IMR-90 (cell line): ENCODE measurements around the gene GOLGA8S. TPM values are rescaled to one million over a fixed set of nuclear protein-coding genes. Genes with fewer than 3 reads are reported as not detected.

Experiments used
- ATAC-seq: fragments of 200-7000 bp; cut with Tn5 transposase; 2 replicates; pipeline ENCODE4 v1.9.1; 2020; ENCODE audit warnings: low read depth, mild to moderate bottlenecking, moderate library complexity
- BruUV-seq: library from RNA; stranded (reverse); fragments of 400-500 nt; replicated peaks from 2 replicates; lab custom pipeline; 2021; lab: Mats Ljungman, UMichigan
- CTCF ChIA-PET: fragments of 300-600 bp; formaldehyde crosslinking; extraction: SDS; loops from one replicate; lab custom pipeline; 2021; ENCODE audit warnings: antibody characterized with exemption; lab: Yijun Ruan, JAX
- POLR2A ChIA-PET: fragments of 300-600 bp; sonication (Branson Sonifier 250); formaldehyde crosslinking; loops from one replicate; lab custom pipeline; 2022; ENCODE audit warnings: antibody characterized with exemption; ENCODE audit not compliant: unreplicated experiment; lab: Charles Lee
- DNase-seq: peaks from one replicate; pipeline ENCODE4 v3.0.0; 2013
- H2AFZ ChIP-seq: replicated peaks from 2 replicates; pipeline ENCODE3; 2013; ENCODE audit warnings: low read length, mild to moderate bottlenecking; ENCODE audit not compliant: poor library complexity
- H2AK5ac ChIP-seq: 2 replicates; pipeline ENCODE4 v1.6.1; 2013; ENCODE audit warnings: low read depth, low read length, inconsistent platforms
- H2AK9ac ChIP-seq: replicated peaks from 2 replicates; pipeline ENCODE3; 2013; ENCODE audit warnings: mild to moderate bottlenecking, low read depth, low read length, moderate library complexity; ENCODE audit not compliant: poor library complexity
- H2BK120ac ChIP-seq: 2 replicates; pipeline ENCODE4 v1.6.1; 2013; ENCODE audit warnings: low read depth, low read length, inconsistent platforms
- H2BK15ac ChIP-seq: 3 replicates; pipeline ENCODE4 v1.6.1; 2013; ENCODE audit warnings: low read depth, low read length, inconsistent platforms
- H2BK20ac ChIP-seq: 2 replicates; pipeline ENCODE4 v1.6.1; 2013; ENCODE audit warnings: low read depth, mild to moderate bottlenecking, inconsistent platforms, low read length, moderate library complexity
- H2BK5ac ChIP-seq: 2 replicates; pipeline ENCODE4 v1.6.1; 2013; ENCODE audit warnings: mild to moderate bottlenecking, low read depth, low read length, inconsistent platforms; ENCODE audit not compliant: poor library complexity, severe bottlenecking
- H3K14ac ChIP-seq: replicated peaks from 2 replicates; pipeline ENCODE4 v1.6.1; 2013; ENCODE audit warnings: low read depth, low read length, inconsistent platforms
- H3K18ac ChIP-seq: 2 replicates; pipeline ENCODE4 v1.6.1; 2013; ENCODE audit warnings: low read depth, low read length, control low read depth
- H3K23ac ChIP-seq: 2 replicates; pipeline ENCODE4 v1.6.1; 2013; ENCODE audit warnings: low read depth, low read length, inconsistent platforms
- H3K27ac ChIP-seq: 2 replicates; pipeline ENCODE4 v1.5.1; 2013; ENCODE audit warnings: mild to moderate bottlenecking, control low read depth, low read length; ENCODE audit not compliant: insufficient read depth
- H3K27me3 ChIP-seq: 2 replicates; pipeline ENCODE4 v1.6.1; 2013; ENCODE audit warnings: low read length; ENCODE audit not compliant: control insufficient read depth, insufficient read depth
- H3K36me3 ChIP-seq: 2 replicates; pipeline ENCODE4 v1.6.1; 2013; ENCODE audit warnings: low read length, mixed read lengths; ENCODE audit not compliant: control insufficient read depth, insufficient read depth
- H3K4ac ChIP-seq: 2 replicates; pipeline ENCODE4 v1.6.1; 2013; ENCODE audit warnings: low read depth, low read length, inconsistent platforms
- H3K4me1 ChIP-seq: 2 replicates; pipeline ENCODE4 v1.6.1; 2013; ENCODE audit warnings: low read length, mixed read lengths; ENCODE audit not compliant: control insufficient read depth, insufficient read depth
- H3K4me2 ChIP-seq: 2 replicates; pipeline ENCODE4 v1.6.1; 2013; ENCODE audit warnings: low read depth, mild to moderate bottlenecking, control low read depth, low read length, moderate library complexity
- H3K4me3 ChIP-seq: 2 replicates; pipeline ENCODE4 v1.5.1; 2013; ENCODE audit warnings: low read depth, mild to moderate bottlenecking, control low read depth, low read length, moderate library complexity; ENCODE audit not compliant: insufficient read depth
- H3K56ac ChIP-seq: 2 replicates; pipeline ENCODE4 v1.6.1; 2013; ENCODE audit warnings: low read length, inconsistent platforms; ENCODE audit not compliant: insufficient read depth; ENCODE audit errors: extremely low read depth
- H3K79me1 ChIP-seq, 2 experiments: 2 replicates each; pipeline ENCODE4 v1.6.1; 2013; ENCODE audit warnings: low read length in 2 of 2, inconsistent platforms in 1 of 2, low read depth in 1 of 2
- H3K9ac ChIP-seq: 2 replicates; pipeline ENCODE4 v1.6.1; 2013; ENCODE audit warnings: low read depth, low read length, control low read depth
- H3K9me1 ChIP-seq: 2 replicates; pipeline ENCODE4 v1.6.1; 2013; ENCODE audit warnings: low read length, inconsistent platforms; ENCODE audit not compliant: insufficient read depth
- H3K9me3 ChIP-seq: 2 replicates; pipeline ENCODE4 v1.6.1; 2013; ENCODE audit warnings: low read length; ENCODE audit not compliant: control insufficient read depth, insufficient read depth
- H4K20me1 ChIP-seq: 2 replicates; pipeline ENCODE4 v1.6.1; 2013; ENCODE audit warnings: low read length, inconsistent platforms; ENCODE audit not compliant: insufficient read depth
- H4K5ac ChIP-seq: 2 replicates; pipeline ENCODE4 v1.6.1; 2013; ENCODE audit warnings: mild to moderate bottlenecking, low read depth, low read length, control low read depth
- H4K8ac ChIP-seq, 2 experiments: 2 replicates each; pipeline ENCODE4 v1.6.1; 2013; ENCODE audit warnings: low read depth in 2 of 2, low read length in 2 of 2, control low read depth in 1 of 2, inconsistent platforms in 1 of 2
- H4K91ac ChIP-seq: 2 replicates; pipeline ENCODE4 v1.6.1; 2013; ENCODE audit warnings: low read depth, low read length, inconsistent platforms; ENCODE audit not compliant: insufficient read depth
- BHLHE40 ChIP-seq: fragments of 150-350 bp; IDR thresholded peaks from 2 replicates; pipeline ENCODE4 v1.6.1; 2016; ENCODE audit warnings: mild to moderate bottlenecking, low read depth, low read length
- CEBPB ChIP-seq: IDR thresholded peaks from 2 replicates; pipeline ENCODE4 v1.6.1; 2012; ENCODE audit warnings: low read depth, low read length, improper control_type of control experiment
- CHD1 ChIP-seq: IDR thresholded peaks from 2 replicates; pipeline ENCODE4 v1.6.1; 2012; ENCODE audit warnings: low read depth, low read length, improper control_type of control experiment
- ELK1 ChIP-seq: fragments of 150-350 bp; IDR thresholded peaks from 2 replicates; pipeline ENCODE4 v1.6.1; 2016; ENCODE audit warnings: low read depth, mild to moderate bottlenecking, low read length, moderate library complexity, borderline replicate concordance
- FOS ChIP-seq: fragments of 150-350 bp; IDR thresholded peaks from 2 replicates; pipeline ENCODE4 v1.6.1; 2016; ENCODE audit warnings: low read depth, low read length
- MAFK ChIP-seq: IDR thresholded peaks from 2 replicates; pipeline ENCODE4 v1.6.1; 2012; ENCODE audit warnings: low read depth, low read length, improper control_type of control experiment
- MAZ ChIP-seq: IDR thresholded peaks from 2 replicates; pipeline ENCODE4 v1.6.1; 2012; ENCODE audit warnings: low read depth, mild to moderate bottlenecking, low read length, improper control_type of control experiment, moderate library complexity, borderline replicate concordance
- MXI1 ChIP-seq: IDR thresholded peaks from 2 replicates; pipeline ENCODE4 v1.6.1; 2012; ENCODE audit warnings: low read depth, mild to moderate bottlenecking, low read length, moderate library complexity, borderline replicate concordance
- NFE2L2 ChIP-seq: fragments of 150-350 bp; IDR thresholded peaks from 2 replicates; pipeline ENCODE4 v1.6.1; 2016; ENCODE audit warnings: low read depth, mild to moderate bottlenecking, low read length
- POLR2A ChIP-seq: IDR thresholded peaks from 2 replicates; pipeline ENCODE4 v1.6.1; 2012; ENCODE audit warnings: mild to moderate bottlenecking, low read depth, low read length
- RAD21 ChIP-seq: IDR thresholded peaks from 2 replicates; pipeline ENCODE4 v1.6.1; 2012; ENCODE audit warnings: low read length, improper control_type of control experiment
- SMC3 ChIP-seq: fragments of 150-350 bp; IDR thresholded peaks from 2 replicates; pipeline ENCODE4 v1.6.1; 2016; ENCODE audit warnings: low read depth, mild to moderate bottlenecking, antibody characterized with exemption, low read length, moderate library complexity
- WGBS, 2 experiments: methylation state at CpG; one replicate each; pipeline versions ENCODE4 v1.1.5 to v1.1.7; 2013; ENCODE audit warnings: missing lambda C conversion rate in 2 of 2; ENCODE audit not compliant: insufficient read length in 1 of 2; ENCODE audit errors: extremely low coverage in 2 of 2; 5-methylcytosine and 5-hydroxymethylcytosine counted together
- dilution Hi-C: fragments of 300-500 bp; cut with HindIII; formaldehyde crosslinking; loops from one replicate; pipeline ENCODE4 v1.14.3; 2018; ENCODE audit warnings: low sequenced_read_pairs; ENCODE audit not compliant: unreplicated experiment
- in situ Hi-C: fragments of 300-500 bp; cut with MboI; formaldehyde crosslinking; loops from 3 replicates; pipeline ENCODE4 v1.14.3; 2019; ENCODE audit warnings: low sequenced_read_pairs, inconsistent platforms, mixed read lengths
- intact Hi-C: fragments of 100-400 bp; cut with micrococcal nuclease; formaldehyde crosslinking; loops from 2 replicates; pipeline ENCODE4 v1.10.0; 2022
- polyA plus RNA-seq, 3 experiments: library from polyadenylated mRNA; depleted of rRNA; stranded (reverse); fragments of >200 nt; gene quantifications; 2 replicates each; pipeline ENCODE4 v1.2.3, GENCODE V29; 2012; ENCODE audit warnings: low replicate concordance in 1 of 3
- total RNA-seq: library from RNA; depleted of rRNA; stranded (reverse); fragments of >200 nt; gene quantifications from 2 replicates; pipeline ENCODE4 v1.2.3, GENCODE V29; 2012
- TF ChIP-seq, protein P1 (sequence below): conservative IDR thresholded peaks from 2 replicates; pipeline ENCODE4 v1.5.1; 2012; ENCODE audit warnings: mild to moderate bottlenecking, low read depth, low read length, improper control_type of control experiment

Gene GOLGA8S
- total and polyA plus RNA-seq, 2 of the 4 experiments (the other 2 are of a cell fraction) = under 0.01 to 0.03 TPM

DNA sequence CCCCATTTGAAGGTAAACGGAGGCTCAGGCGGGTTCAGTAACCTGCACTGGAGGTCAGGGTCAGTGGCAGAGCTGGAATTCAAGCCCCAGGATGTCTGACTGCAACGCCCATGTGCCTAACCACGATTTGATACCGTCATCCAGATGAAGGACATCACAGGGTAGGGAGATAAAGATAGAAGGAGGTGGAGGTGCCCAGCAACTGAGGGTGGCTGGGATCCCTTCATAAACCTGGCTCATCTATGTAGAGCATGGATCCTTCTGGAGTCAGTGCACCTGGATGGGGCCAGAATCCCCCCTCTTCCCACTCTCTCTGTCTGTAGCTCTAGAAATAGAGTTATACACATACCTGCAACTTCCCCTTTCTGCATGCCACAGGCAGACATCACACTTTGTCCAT lies 41.3 kb downstream of the GOLGA8S start:
- in situ Hi-C loops = no loop called here
- Histone ChIP-seq H3K9me3 (peaks cover 10% of the 10 kb centered on the region; the same call in 1 of the 2 replicates), H3K4ac (no peak overlapping the region), H3K4me3 (no peak overlapping the region), H3K9me1 (no peaks in the 10 kb centered on the region), H3K18ac (no peak overlapping the region), H2BK120ac (no peak overlapping the region), H3K4me1 (no peaks in the 10 kb centered on the region), H3K27ac (no peak overlapping the region), H4K8ac (no peak overlapping the region), H2BK20ac (no peak overlapping the region), H2BK5ac (no peak overlapping the region), H3K23ac (no peak overlapping the region), H3K36me3 (no peaks in the 10 kb centered on the region), H3K9ac (no peak overlapping the region), H3K4me2 (no peak overlapping the region), H2AK9ac (no peak overlapping the region), H4K91ac (no peak overlapping the region), H3K27me3 (no peaks in the 10 kb centered on the region), H2AK5ac (no peak overlapping the region), H3K56ac (no peak overlapping the region), H4K20me1 (no peaks in the 10 kb centered on the region), H2AFZ (no peak overlapping the region), H4K5ac (no peak overlapping the region), H3K14ac (no peak overlapping the region), H2BK15ac (no peak overlapping the region), H3K79me1 (no peaks in the 10 kb centered on the region)
- intact Hi-C loops = no loop called here
- ChIA-PET POLR2A (no interaction called here), CTCF (no interaction called here)
- WGBS, 2 experiments = no CpG with 5 or more reads among the region's 5 CpGs
- no peak for ATAC-seq
- no TSS peak for BruUV-seq
- dilution Hi-C loops = no loop called here
- TF ChIP-seq FOS (no peak), MAZ (no peak), RAD21 (no peak), MXI1 (no peak), CEBPB (no peak), NFE2L2 (no peak), CHD1 (no peak), SMC3 (no peak), MAFK (no peak), BHLHE40 (no peak), ELK1 (no peak), POLR2A (no peak)
- TF ChIP-seq, protein P1, sequence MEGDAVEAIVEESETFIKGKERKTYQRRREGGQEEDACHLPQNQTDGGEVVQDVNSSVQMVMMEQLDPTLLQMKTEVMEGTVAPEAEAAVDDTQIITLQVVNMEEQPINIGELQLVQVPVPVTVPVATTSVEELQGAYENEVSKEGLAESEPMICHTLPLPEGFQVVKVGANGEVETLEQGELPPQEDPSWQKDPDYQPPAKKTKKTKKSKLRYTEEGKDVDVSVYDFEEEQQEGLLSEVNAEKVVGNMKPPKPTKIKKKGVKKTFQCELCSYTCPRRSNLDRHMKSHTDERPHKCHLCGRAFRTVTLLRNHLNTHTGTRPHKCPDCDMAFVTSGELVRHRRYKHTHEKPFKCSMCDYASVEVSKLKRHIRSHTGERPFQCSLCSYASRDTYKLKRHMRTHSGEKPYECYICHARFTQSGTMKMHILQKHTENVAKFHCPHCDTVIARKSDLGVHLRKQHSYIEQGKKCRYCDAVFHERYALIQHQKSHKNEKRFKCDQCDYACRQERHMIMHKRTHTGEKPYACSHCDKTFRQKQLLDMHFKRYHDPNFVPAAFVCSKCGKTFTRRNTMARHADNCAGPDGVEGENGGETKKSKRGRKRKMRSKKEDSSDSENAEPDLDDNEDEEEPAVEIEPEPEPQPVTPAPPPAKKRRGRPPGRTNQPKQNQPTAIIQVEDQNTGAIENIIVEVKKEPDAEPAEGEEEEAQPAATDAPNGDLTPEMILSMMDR = no peak
- no peak for DNase-seq
